CD4-positive, alpha-beta memory T cell (primary cell): Measurements from ENCODE around the gene MR1. TPM values are rescaled to one million over a fixed set of nuclear protein-coding genes. Genes with fewer than 3 reads are reported as not detected.
A peak's percentile ranks its signal among the peaks of the same experiment; 100 is the strongest.

Experiments used
- CTCF ChIA-PET: fragments of 350-600 bp; sonication (Branson Sonifier 250); formaldehyde crosslinking; loops from one replicate; lab custom pipeline; 2021; ENCODE audit warnings: inconsistent platforms; ENCODE audit not compliant: partially characterized antibody; lab: Charles Lee
- POLR2A ChIA-PET: fragments of 350-600 bp; sonication (Branson Sonifier 250); formaldehyde crosslinking; loops from one replicate; lab custom pipeline; 2021; ENCODE audit not compliant: partially characterized antibody; lab: Charles Lee
- DNase-seq, 5 donors: peaks; one replicate each; pipeline versions ENCODE4 v3.0.0 to v3.0.0-alpha.2; 2020 to 2022; ENCODE audit warnings: mixed read lengths in 1 of 5
- H3K27ac ChIP-seq: one replicate; pipeline ENCODE4 v1.7.0; 2013; ENCODE audit warnings: low read depth, low read length
- H3K27me3 ChIP-seq: 2 replicates; pipeline ENCODE4 v1.7.0; 2013; ENCODE audit warnings: mild to moderate bottlenecking, low read length, moderate library complexity; ENCODE audit not compliant: insufficient read depth
- H3K36me3 ChIP-seq: 2 replicates; pipeline ENCODE4 v1.7.0; 2013; ENCODE audit warnings: mild to moderate bottlenecking, low read length, moderate library complexity; ENCODE audit not compliant: insufficient read depth
- H3K4me1 ChIP-seq: 2 replicates; pipeline ENCODE4 v1.7.0; 2013; ENCODE audit warnings: mild to moderate bottlenecking, low read length, moderate library complexity; ENCODE audit not compliant: insufficient read depth
- H3K4me3 ChIP-seq, 2 donors: one replicate each; pipeline ENCODE4 v1.7.0; 2013; ENCODE audit warnings: low read length in 2 of 2, mild to moderate bottlenecking in 1 of 2
- H3K9me3 ChIP-seq, 2 donors: one replicate each; pipeline ENCODE4 v1.7.0; 2013; ENCODE audit warnings: low read length in 2 of 2, control low read depth in 1 of 2; ENCODE audit not compliant: control insufficient read depth in 1 of 2
- H3K27ac Mint-ChIP-seq, 7 donors: one replicate each; pipeline ENCODE4 v1.8.0; 2020 to 2021; ENCODE audit warnings: mixed read lengths in 7 of 7, mild to moderate bottlenecking in 6 of 7, inconsistent platforms in 3 of 7, moderate library complexity in 3 of 7
- H3K27me3 Mint-ChIP-seq, 2 donors: one replicate each; pipeline ENCODE4 v1.8.0; 2020 to 2021; ENCODE audit warnings: mixed read lengths in 2 of 2
- H3K36me3 Mint-ChIP-seq, 2 donors: one replicate each; pipeline ENCODE4 v1.8.0; 2020 to 2021; ENCODE audit warnings: mixed read lengths in 2 of 2, inconsistent platforms in 1 of 2, mild to moderate bottlenecking in 1 of 2
- H3K4me1 Mint-ChIP-seq, 4 donors: one replicate each; pipeline ENCODE4 v1.8.0; 2020 to 2021; ENCODE audit warnings: mixed read lengths in 4 of 4, mild to moderate bottlenecking in 1 of 4
- H3K4me3 Mint-ChIP-seq, 8 donors: one replicate each; pipeline ENCODE4 v1.8.0; 2020 to 2021; ENCODE audit warnings: mixed read lengths in 8 of 8, mild to moderate bottlenecking in 7 of 8, moderate library complexity in 6 of 8, inconsistent platforms in 3 of 8
- H3K9me3 Mint-ChIP-seq, 8 donors: one replicate each; pipeline ENCODE4 v1.8.0; 2020 to 2021; ENCODE audit warnings: mixed read lengths in 8 of 8, mild to moderate bottlenecking in 5 of 8, inconsistent platforms in 3 of 8, moderate library complexity in 1 of 8
- intact Hi-C: fragments of 100-400 bp; cut with micrococcal nuclease; formaldehyde crosslinking; loops from one replicate; pipeline ENCODE4 v1.15.1; 2023
- polyA plus RNA-seq, 2 donors: library from polyadenylated mRNA; unstranded; fragments of 300-500 nt; fragmentation: Illumina TruSeq; gene quantifications; one replicate each; pipeline ENCODE4 v1.2.3, GENCODE V29; 2021
- total RNA-seq, 2 experiments: library from RNA; stranded (reverse); gene quantifications; one replicate each; pipeline ENCODE4 v1.2.3, GENCODE V29; 2021

Gene MR1
- total and polyA plus RNA-seq, 4 experiments from 2014 or later = 31.5 to 38.6 (median 32.5) TPM

DNA sequence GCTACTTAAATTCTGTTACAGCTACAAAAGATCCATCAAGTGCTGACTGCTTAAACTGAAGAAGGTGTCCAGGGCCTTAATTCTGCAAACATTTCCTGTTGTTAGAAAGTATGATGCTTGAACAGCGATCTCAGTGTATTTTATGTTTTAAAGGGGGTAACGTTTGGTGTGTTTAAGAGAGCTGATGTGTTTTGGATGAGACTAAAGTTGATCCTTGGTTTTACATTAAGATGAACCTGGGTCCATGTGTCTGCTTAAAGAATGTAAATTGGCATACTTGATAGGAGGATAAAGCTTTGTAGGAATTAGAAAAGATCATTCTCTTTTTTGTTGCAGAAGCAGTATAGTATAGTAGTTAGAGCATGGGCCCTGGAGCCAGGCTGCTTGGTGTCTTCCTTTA is 58.3 kb downstream of the MR1 start:
- H3K27me3 ChIP-seq = no peaks in the 10 kb centered on the region
- CTCF ChIA-PET = interaction anchor here (1.0 to 11.4 kb wide), 6 partner anchors 8 to 54 kb away, joined by 3 to 311 read pairs (median 8); no protein-coding TSS in a partner anchor
- intact Hi-C loops = loop anchor here (5.0 kb wide), 2 partner anchors 305 to 1210 kb away; partner anchors contain the start of gene TOR1AIP1
- Mint-ChIP-seq H3K27me3 (no peaks in the 10 kb centered on the region), H3K27ac (peak overlapping the region in 6 of 7 donors; percentile 17 to 96 (median 40)), H3K4me3 (peak overlapping the region in 6 of 8 donors; percentile 14 to 97 (median 61)), H3K36me3 (peaks cover 16 to 40% of the 10 kb centered on the region in 2 donors), H3K4me1 (peaks cover 23 to 56% (median 36%) of the 10 kb centered on the region in 4 donors), H3K9me3 (peaks cover 0 to 6% (median 0%) of the 10 kb centered on the region in 8 donors)
- peaks cover 32% of the 10 kb centered on the region for H3K4me1 ChIP-seq
- peak overlapping the region; percentile 17 for H3K27ac ChIP-seq
- no peaks in the 10 kb centered on the region for H3K36me3 ChIP-seq
- no peak overlapping the region for H3K4me3 ChIP-seq
- H3K9me3 ChIP-seq = no peaks in the 10 kb centered on the region
- POLR2A ChIA-PET = interaction anchor here (1.1 to 14.9 kb wide), 6 partner anchors 13 to 74 kb away, joined by 4 to 508 read pairs (median 77); partner anchors contain the start of gene MR1
- DNase-seq = no peak

DNA sequence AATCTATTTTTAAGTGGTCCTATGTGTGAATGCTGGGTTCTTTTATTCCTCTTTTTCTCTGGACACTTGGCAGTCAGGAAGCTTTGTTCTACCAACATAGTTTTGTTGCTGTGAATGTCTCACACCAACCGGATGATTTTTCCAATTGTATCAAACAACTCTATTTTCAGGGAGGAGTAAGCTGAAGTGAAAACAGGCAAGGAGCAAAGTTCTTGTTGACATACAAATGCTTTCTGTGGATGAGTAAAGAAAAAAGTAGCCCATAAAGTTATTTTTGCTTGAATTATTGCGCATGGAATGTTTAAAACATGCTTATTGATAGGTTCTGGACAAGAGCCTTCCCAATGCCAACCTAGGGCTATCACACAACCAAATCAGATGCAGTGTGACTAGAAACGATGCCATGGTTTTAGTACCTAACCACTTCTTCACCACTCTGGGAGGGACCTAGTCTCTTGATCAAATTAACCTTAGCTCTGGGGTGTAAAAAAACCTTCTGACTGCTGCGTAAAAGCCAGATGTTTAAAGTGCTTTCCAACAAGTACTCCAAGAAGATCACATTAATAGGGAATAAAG is 59.2 kb downstream of the MR1 start:
- Mint-ChIP-seq H3K27me3 (no peaks in the 10 kb centered on the region), H3K4me3 (peak overlapping the region in 3 of 8 donors; percentile 1 to 52 (median 17)), H3K36me3 (peaks cover 16 to 40% of the 10 kb centered on the region in 2 donors), H3K9me3 (peaks cover 0 to 6% (median 0%) of the 10 kb centered on the region in 8 donors), H3K4me1 (peaks cover 25 to 51% (median 33%) of the 10 kb centered on the region in 4 donors), H3K27ac (peak overlapping the region in 6 of 7 donors; percentile 15 to 96 (median 46))
- Histone ChIP-seq H3K9me3 (no peaks in the 10 kb centered on the region), H3K4me1 (peaks cover 33% of the 10 kb centered on the region), H3K36me3 (no peaks in the 10 kb centered on the region), H3K27ac (peak overlapping the region; percentile 9), H3K4me3 (no peak overlapping the region), H3K27me3 (no peaks in the 10 kb centered on the region)
- POLR2A ChIA-PET = interaction anchor here (2.0 to 14.9 kb wide), 4 partner anchors 12 to 65 kb away, joined by 5 to 508 read pairs (median 100); partner anchors contain the start of gene MR1
- intact Hi-C loops = loop anchor here (5.0 kb wide), 2 partner anchors 304 to 1211 kb away; partner anchors contain the start of gene TOR1AIP1
- CTCF ChIA-PET = interaction anchor here (1.0 to 11.4 kb wide), 4 partner anchors 9 to 51 kb away, joined by 3 to 311 read pairs (median 39); no protein-coding TSS in a partner anchor
- no peak for DNase-seq

DNA sequence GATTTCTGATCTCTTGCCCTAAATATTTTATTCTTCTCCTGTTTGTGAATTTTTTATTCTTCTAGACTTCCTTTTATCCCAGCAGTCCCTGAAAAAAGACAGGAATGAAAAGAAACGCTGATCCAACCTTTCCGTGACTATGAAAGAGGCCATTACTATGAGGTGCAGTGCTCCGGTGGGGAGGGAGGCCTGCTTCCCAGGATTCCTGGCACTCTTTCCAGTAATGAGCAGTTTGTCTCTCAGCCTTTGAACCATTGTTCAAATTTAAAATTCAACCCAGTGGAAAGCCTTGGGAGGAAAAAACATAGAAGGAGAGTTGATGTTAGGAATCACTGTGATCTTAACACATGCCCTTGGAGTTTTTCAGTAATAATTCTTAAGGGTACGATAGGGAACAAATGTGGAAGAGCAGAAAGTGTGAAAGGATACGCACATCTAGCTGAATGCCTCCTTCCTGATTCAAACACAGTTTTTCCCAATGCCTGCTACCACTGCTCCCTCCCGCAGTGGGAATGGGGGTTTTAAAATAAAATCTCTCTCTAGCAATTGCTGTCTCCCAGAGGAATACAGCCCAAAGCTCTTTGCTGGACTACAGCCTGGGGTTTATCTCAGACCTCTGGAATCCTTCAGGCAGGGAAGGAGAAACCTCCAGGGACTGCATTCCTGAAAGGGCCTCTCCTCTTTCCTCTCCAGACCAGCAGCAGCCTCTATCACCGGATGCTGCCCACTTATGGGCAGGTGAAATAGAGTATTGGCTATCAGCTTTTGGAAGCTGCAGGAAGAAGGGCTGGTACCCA is 60.8 kb downstream of the MR1 start:
- no peaks in the 10 kb centered on the region for H3K27me3 Mint-ChIP-seq
- peaks cover 35 to 56% (median 45%) of the 10 kb centered on the region in 4 donors for H3K4me1 Mint-ChIP-seq
- H3K27ac Mint-ChIP-seq = peak overlapping the region in 1 of 7 donors; percentile 36
- Histone ChIP-seq H3K4me1 (peaks cover 37% of the 10 kb centered on the region), H3K9me3 (no peaks in the 10 kb centered on the region), H3K36me3 (no peaks in the 10 kb centered on the region), H3K27me3 (no peaks in the 10 kb centered on the region), H3K4me3 (no peak overlapping the region), H3K27ac (no peak overlapping the region)
- no peak overlapping the region for H3K4me3 Mint-ChIP-seq
- peaks cover 0 to 3% (median 0%) of the 10 kb centered on the region in 8 donors for H3K9me3 Mint-ChIP-seq
- no peak for DNase-seq
- intact Hi-C loops = loop anchor here (5.0 kb wide), 2 partner anchors 303 to 1212 kb away; partner anchors contain the start of gene TOR1AIP1
- ChIA-PET CTCF (no interaction called here), POLR2A (interaction anchor here (14.9 kb wide), 1 partner anchor 10 kb away, joined by 508 read pairs; no protein-coding TSS in a partner anchor)
- H3K36me3 Mint-ChIP-seq = peaks cover 16 to 36% of the 10 kb centered on the region in 2 donors

DNA sequence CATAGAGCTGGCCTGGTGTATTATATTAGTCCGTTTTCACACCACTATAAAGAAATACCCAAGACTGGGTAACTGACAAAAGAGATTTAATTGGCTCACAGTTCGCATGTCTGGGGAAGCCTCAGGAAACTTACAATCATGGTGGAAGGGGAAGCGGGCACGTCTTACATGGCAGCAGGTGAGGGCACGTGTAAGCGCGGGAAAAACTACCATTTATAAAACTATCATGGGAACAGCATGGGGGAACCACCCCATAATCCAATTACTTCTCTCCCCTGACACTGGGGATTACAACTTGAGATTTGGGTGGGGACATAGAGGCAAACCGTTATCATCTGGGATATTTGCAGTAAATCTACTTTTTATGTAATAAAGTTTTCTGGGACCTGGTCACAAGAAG is 61.5 kb downstream of the MR1 start:
- CTCF ChIA-PET = no interaction called here
- DNase-seq = no peak
- Histone ChIP-seq H3K4me3 (no peak overlapping the region), H3K27ac (no peak overlapping the region), H3K9me3 (no peaks in the 10 kb centered on the region), H3K36me3 (no peaks in the 10 kb centered on the region), H3K27me3 (no peaks in the 10 kb centered on the region), H3K4me1 (peaks cover 44% of the 10 kb centered on the region)
- no peak overlapping the region for H3K4me3 Mint-ChIP-seq
- peaks cover 41 to 60% (median 49%) of the 10 kb centered on the region in 4 donors for H3K4me1 Mint-ChIP-seq
- H3K27me3 Mint-ChIP-seq = no peaks in the 10 kb centered on the region
- no peaks in the 10 kb centered on the region for H3K9me3 Mint-ChIP-seq
- peak overlapping the region in 3 of 7 donors; percentile 45 to 84 (median 76) for H3K27ac Mint-ChIP-seq
- intact Hi-C loops = no loop called here
- POLR2A ChIA-PET = interaction anchor here (14.9 kb wide), 1 partner anchor 9 kb away, joined by 508 read pairs; no protein-coding TSS in a partner anchor
- H3K36me3 Mint-ChIP-seq = peaks cover 16 to 31% of the 10 kb centered on the region in 2 donors

DNA sequence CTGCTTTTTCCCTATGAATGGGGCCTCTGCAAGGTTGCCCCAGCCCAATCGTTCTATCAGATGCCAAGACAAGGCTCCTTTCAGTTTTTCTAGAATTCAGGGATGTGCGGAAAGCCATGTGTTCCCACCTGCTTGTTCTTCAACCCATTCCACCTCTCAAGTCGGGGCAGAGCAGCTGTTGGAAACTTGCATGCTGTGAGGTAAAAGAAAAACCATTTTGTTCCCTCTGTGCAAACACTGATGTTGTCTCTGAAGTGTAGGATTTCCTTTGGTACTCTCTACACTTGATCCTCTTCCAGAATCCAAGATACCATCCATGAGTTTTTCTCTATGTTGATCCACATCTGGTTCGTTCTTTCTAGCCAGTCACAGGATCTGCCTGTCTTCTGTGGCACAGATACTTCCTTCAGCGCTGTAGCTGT is 62.0 kb downstream of the MR1 start:
- H3K36me3 Mint-ChIP-seq = peaks cover 16 to 26% of the 10 kb centered on the region in 2 donors
- no peaks in the 10 kb centered on the region for H3K9me3 Mint-ChIP-seq
- ChIA-PET POLR2A (interaction anchor here (14.9 kb wide), 1 partner anchor 9 kb away, joined by 508 read pairs; no protein-coding TSS in a partner anchor), CTCF (interaction anchor here (1.3 to 3.4 kb wide), 4 partner anchors 9 to 59 kb away, joined by 3 to 13 read pairs (median 4); no protein-coding TSS in a partner anchor)
- no peaks in the 10 kb centered on the region for H3K9me3 ChIP-seq
- H3K4me3 ChIP-seq = no peak overlapping the region
- H3K27me3 Mint-ChIP-seq = no peaks in the 10 kb centered on the region
- no peaks in the 10 kb centered on the region for H3K27me3 ChIP-seq
- no peaks in the 10 kb centered on the region for H3K36me3 ChIP-seq
- H3K4me1 Mint-ChIP-seq = peaks cover 44 to 63% (median 50%) of the 10 kb centered on the region in 4 donors
- peaks cover 48% of the 10 kb centered on the region for H3K4me1 ChIP-seq
- H3K27ac ChIP-seq = no peak overlapping the region
- no peak for DNase-seq
- peak overlapping the region in 2 of 7 donors; percentile 19 to 32 for H3K27ac Mint-ChIP-seq
- intact Hi-C loops = no loop called here
- no peak overlapping the region for H3K4me3 Mint-ChIP-seq

DNA sequence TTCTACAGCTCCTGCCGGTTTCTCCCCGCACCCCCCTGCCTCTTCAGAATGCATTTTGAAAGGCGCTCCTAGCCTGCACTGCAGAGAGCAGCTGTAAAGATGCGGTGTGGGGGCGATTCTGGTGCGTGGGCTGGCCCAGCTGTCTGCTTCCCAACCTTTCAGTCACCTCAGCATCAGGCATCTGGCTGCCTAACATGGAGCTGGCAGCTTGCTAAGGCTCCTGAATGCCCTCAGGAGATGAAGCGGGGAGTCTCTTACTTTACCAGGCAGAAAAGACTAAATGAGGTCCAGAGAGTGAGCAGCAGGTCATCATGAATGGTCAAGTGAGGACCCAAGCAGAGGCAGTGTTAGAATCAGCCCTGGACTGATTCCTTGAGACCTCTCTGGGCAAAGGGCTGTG is 63.5 kb downstream of the MR1 start:
- H3K4me3 Mint-ChIP-seq = no peak overlapping the region
- ChIA-PET POLR2A (interaction anchor here (0.7 to 14.9 kb wide), 3 partner anchors 6 to 8 kb away, joined by 3 to 508 read pairs (median 508); partner anchors contain the start of gene IER5), CTCF (interaction anchor here (0.9 to 3.4 kb wide), 8 partner anchors 8 to 68 kb away, joined by 3 to 13 read pairs (median 3); no protein-coding TSS in a partner anchor)
- H3K27me3 ChIP-seq = no peaks in the 10 kb centered on the region
- peak overlapping the region in 1 of 7 donors; percentile 37 for H3K27ac Mint-ChIP-seq
- peaks cover 41 to 63% (median 49%) of the 10 kb centered on the region in 4 donors for H3K4me1 Mint-ChIP-seq
- no peak overlapping the region for H3K4me3 ChIP-seq
- peaks cover 48% of the 10 kb centered on the region for H3K4me1 ChIP-seq
- H3K9me3 ChIP-seq = no peaks in the 10 kb centered on the region
- intact Hi-C loops = no loop called here
- DNase-seq = no peak
- no peak overlapping the region for H3K27ac ChIP-seq
- H3K9me3 Mint-ChIP-seq = no peaks in the 10 kb centered on the region
- peaks cover 12 to 19% of the 10 kb centered on the region in 2 donors for H3K36me3 Mint-ChIP-seq
- no peaks in the 10 kb centered on the region for H3K36me3 ChIP-seq
- H3K27me3 Mint-ChIP-seq = no peaks in the 10 kb centered on the region
